GM13977 (cell line): ENCODE data around the gene MBLAC1.

Experiments used
- DNase-seq: peaks from one replicate; pipeline ENCODE4 v3.0.0; 2012; ENCODE audit warnings: low spot score
- in situ Hi-C: fragments of 300-500 bp; cut with MboI; formaldehyde crosslinking; loops from one replicate; pipeline ENCODE4 v1.12.0; 2022; ENCODE audit warnings: low sequenced_read_pairs, low pct_unique_long_range_greater_than_20kb, mixed read lengths, inconsistent platforms; ENCODE audit not compliant: unreplicated experiment
- TF ChIP-seq, protein P1 (sequence below): IDR thresholded peaks from 2 replicates; pipeline ENCODE4 v1.5.1; 2012; ENCODE audit warnings: mild to moderate bottlenecking, control low read depth; ENCODE audit not compliant: insufficient read depth; ENCODE audit errors: extremely low read depth, missing control alignments

MBLAC1 gene

GRCh38 chr7:100111914-100112313 is 14.9 kb upstream of the MBLAC1 start:
- in situ Hi-C loops, result no loop called here
- no peak for DNase-seq
- TF ChIP-seq, protein P1, sequence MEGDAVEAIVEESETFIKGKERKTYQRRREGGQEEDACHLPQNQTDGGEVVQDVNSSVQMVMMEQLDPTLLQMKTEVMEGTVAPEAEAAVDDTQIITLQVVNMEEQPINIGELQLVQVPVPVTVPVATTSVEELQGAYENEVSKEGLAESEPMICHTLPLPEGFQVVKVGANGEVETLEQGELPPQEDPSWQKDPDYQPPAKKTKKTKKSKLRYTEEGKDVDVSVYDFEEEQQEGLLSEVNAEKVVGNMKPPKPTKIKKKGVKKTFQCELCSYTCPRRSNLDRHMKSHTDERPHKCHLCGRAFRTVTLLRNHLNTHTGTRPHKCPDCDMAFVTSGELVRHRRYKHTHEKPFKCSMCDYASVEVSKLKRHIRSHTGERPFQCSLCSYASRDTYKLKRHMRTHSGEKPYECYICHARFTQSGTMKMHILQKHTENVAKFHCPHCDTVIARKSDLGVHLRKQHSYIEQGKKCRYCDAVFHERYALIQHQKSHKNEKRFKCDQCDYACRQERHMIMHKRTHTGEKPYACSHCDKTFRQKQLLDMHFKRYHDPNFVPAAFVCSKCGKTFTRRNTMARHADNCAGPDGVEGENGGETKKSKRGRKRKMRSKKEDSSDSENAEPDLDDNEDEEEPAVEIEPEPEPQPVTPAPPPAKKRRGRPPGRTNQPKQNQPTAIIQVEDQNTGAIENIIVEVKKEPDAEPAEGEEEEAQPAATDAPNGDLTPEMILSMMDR, result no peak

DNA sequence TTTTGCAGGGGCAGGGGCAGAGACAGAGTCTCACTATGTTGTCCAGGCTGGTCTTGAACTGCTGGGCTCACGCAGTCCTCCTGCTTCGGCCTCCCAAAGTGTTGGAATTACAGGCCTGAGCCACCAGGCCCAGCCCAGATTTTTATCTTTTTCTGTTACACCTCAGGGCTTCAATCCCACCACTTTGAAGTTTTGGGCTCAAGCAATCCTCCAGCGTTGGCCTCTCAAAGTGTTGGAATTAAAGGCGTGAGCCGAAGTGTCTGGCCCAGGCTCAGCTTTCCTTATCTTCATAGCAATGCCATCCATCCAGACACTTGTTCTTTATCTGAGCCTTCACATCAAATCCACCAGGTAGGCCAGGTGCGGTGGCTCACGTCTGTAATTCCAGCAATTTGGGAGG is 11.7 kb upstream of the MBLAC1 start:
- in situ Hi-C loops, result no loop called here
- TF ChIP-seq, protein P1, result no peak
- DNase-seq, result no peak

DNA sequence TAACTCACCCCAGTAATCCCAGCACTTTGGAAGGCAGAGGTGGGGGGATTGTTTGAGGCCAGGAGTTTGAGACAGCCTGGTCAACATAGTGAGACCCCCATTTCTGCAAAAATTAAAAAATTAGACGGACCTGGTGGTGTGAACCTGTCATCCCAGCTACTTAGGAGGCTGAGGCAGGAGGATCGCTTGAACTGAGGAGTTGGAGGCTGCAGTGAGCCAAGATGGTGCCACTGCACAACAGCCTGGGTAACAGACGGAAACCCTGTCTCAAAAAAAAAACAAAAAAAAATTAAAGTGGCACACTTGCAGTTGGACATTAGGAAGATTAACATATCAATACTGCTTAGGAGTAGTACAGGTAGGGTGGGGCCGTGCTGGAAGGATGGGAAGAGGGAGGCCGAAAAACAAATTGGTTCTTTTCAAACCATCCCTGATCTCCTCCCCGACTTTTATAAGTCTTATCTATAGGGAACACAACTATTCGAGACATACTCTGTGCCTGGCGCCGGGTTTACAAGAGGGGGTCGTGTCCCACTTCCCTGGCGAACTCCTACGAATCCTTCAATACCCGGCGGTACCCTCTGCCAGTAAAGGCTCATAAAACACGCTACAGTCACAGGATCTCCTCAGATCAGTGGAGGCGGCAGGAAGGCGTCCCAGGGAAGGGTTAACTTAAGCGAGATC is 8.2 kb upstream of the MBLAC1 start:
- peak; percentile 33 for DNase-seq
- TF ChIP-seq, protein P1, result no peak
- in situ Hi-C loops, result no loop called here

- TF ChIP-seq, protein P1, result no peak
- peak; percentile 98 for DNase-seq
- in situ Hi-C loops, result no loop called here
Measured at GRCh38 chr7:100119072-100119969, 7.4 kb upstream of the MBLAC1 start, which contains the start of the genes CNPY4 and TAF6. Gene CNPY4, plus strand, starts transcription at chr7:100119634. Its CDS starts 111 bp downstream, at chr7:100119745. Gene TAF6, minus strand, starts transcription at chr7:100119358. Its CDS starts 5,149 bp downstream, at chr7:100114209.

DNA sequence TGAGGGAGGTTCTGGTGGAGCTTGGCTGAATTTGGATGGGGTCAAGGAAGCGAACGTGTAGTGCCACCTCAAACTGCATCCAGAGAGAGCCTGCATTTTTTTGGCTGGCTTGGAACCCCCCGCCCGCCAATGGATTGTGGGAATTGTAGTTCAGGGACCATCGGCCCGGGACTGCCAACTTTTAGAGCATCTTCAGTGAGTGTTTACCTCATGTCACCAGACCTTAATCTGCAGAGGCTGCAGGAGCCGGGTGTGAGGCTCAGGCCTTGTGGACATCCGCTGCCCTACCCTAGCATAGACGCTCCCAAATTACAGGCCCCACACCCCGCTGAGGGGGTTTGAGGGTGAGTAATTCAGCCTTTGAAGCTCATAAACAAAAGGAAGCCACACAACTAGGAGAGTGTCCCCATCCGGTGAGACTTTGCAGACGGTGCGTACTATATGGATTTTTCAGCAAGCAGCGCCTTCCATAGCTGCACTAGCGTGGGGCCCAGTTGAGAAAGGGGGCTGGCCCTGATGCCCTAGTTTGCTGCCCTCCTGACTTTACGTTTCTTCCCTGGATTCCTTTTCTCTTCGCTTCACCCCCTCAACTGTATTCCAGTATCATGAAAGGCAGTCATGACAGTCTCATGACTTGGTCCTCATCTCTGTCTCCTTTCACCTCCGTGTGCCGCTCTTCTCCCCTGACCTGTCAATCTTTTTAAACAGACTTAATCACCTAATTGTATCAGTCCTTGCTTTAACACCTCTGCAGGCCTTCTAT is 6.6 kb upstream of the MBLAC1 start:
- DNase-seq, result no peak
- TF ChIP-seq, protein P1, result no peak
- in situ Hi-C loops, result no loop called here

DNA sequence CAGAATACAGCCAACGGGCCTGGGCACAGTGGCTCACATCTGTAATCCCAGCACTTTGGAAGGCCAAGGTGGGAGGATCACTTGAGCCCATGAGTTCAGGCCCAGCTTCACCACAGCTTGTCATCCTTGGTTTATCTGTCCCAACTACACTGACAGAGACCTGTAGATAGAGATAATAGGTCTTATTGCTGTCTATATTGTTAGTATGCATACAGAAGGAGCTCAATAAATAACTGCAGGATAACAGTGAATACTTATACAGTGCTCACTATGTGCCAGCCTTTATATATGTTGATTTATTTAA is 6.1 kb upstream of the MBLAC1 start:
- in situ Hi-C loops, result no loop called here
- no peak for DNase-seq
- TF ChIP-seq, protein P1, result no peak
